Activated naive CD4-positive, alpha-beta T cell (primary cell): ENCODE data around the gene PLXNA4.
"Not testable (repeated sequence)": the region's sequence is repeated elsewhere in the genome, so short reads cannot be mapped to it uniquely, and the experiment has no call there.

Experiments used
- DNase-seq, 4 experiments: peaks; one replicate each; lab custom pipeline; 2025; lab: John Stamatoyannopoulos, UW

The PLXNA4 gene, protein sequence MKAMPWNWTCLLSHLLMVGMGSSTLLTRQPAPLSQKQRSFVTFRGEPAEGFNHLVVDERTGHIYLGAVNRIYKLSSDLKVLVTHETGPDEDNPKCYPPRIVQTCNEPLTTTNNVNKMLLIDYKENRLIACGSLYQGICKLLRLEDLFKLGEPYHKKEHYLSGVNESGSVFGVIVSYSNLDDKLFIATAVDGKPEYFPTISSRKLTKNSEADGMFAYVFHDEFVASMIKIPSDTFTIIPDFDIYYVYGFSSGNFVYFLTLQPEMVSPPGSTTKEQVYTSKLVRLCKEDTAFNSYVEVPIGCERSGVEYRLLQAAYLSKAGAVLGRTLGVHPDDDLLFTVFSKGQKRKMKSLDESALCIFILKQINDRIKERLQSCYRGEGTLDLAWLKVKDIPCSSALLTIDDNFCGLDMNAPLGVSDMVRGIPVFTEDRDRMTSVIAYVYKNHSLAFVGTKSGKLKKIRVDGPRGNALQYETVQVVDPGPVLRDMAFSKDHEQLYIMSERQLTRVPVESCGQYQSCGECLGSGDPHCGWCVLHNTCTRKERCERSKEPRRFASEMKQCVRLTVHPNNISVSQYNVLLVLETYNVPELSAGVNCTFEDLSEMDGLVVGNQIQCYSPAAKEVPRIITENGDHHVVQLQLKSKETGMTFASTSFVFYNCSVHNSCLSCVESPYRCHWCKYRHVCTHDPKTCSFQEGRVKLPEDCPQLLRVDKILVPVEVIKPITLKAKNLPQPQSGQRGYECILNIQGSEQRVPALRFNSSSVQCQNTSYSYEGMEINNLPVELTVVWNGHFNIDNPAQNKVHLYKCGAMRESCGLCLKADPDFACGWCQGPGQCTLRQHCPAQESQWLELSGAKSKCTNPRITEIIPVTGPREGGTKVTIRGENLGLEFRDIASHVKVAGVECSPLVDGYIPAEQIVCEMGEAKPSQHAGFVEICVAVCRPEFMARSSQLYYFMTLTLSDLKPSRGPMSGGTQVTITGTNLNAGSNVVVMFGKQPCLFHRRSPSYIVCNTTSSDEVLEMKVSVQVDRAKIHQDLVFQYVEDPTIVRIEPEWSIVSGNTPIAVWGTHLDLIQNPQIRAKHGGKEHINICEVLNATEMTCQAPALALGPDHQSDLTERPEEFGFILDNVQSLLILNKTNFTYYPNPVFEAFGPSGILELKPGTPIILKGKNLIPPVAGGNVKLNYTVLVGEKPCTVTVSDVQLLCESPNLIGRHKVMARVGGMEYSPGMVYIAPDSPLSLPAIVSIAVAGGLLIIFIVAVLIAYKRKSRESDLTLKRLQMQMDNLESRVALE (N-terminal part only)

DNA sequence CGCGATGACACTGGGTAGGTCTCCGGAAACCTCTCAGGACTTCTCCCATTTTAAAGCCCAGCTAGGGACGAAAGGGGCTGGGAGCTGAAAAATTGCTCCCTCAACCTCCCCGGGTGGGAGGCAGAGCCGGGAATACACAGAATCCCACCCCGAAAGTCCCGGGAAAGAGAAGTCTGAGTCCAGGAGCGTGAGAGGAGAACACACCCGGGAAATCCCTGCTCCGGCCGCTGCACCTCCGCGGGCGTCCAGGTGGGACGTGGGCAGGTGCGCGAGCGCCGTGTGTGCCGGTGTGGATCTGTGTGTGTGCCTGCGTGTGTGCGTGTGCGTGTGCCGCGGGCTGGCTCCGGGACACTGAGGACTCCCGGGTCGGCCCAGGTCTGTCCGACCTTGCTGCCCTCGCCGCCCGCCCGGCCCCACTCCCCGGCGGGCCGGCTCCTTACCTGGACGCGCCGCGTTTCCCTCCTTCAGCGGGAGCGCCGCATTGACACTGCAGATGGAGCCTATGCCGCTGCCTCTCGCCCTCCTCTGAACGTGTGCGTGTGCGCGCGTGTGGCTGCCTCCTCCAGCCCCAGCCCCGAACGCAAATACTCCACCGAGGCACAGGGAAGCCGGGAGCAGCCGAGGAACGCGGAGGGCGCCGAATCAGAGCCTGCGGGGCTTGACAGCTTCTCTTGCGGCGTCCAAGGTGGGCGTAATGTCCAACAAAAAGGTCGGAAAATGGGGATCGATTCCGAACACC, at the start of gene PLXNA4:
Gene PLXNA4 (minus strand): TSS at position 489 of the 739 bp plus-strand sequence. CDS start 67,777 bp downstream, outside the sequence.
- no peak for DNase-seq

DNA sequence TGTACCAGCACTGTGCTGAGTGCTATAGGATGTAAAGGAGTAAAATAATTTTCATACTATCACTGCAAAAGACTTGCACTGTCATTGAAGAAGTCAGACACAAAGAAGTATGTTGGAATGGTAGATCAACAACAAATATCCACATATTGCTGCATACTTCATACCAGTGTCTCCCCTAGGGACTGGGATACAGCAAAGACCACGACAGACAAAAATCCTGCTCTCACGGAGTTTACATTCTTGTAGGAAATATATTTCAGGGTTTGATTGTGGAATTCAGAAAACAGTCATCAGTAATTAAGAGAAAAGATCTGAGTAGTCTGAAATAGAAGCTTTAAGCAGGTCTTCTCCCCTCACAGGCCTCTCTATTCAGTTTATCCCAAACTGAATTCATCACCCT, 49.4 kb upstream of the PLXNA4 start:
- DNase-seq = no peak

DNA sequence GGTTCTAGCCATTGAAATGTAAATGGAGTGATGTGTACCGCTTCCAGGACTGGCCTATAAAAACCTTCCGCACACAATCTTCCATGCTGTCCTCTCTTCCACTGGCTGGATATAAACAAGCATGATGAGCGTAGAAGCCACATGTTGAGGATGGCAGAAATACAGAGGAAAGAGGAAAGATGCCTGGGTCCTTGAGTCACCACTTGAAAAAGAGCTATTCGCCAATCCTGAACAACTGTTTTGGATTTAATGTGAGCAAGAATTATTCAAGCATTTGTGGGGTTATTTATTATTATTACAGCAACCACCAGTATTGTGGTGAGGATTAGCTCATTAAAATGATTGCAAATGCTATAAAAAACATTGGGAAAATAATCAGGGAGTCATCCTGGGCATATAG, 45.8 kb upstream of the PLXNA4 start:
- DNase-seq = no peak

DNA sequence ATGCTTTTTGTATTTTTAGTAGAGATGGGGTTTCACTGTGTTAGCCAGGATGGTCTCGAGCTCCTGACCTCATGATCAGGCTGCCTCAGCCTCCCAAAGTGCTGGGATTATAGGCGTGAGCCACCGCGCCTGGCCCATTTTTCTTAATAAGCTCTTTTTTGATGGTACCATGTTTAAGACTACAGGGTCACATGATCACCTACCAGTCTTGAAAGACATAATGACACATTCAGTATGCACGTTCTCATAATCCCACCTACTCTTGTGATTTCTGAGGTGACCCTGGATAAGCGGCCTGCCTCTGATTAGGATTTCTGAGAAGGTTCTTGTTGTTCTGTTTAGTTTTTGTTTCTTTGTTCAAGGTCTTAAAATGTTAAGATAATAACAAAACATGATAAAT, 43.7 kb upstream of the PLXNA4 start:
- DNase-seq = no peak

DNA sequence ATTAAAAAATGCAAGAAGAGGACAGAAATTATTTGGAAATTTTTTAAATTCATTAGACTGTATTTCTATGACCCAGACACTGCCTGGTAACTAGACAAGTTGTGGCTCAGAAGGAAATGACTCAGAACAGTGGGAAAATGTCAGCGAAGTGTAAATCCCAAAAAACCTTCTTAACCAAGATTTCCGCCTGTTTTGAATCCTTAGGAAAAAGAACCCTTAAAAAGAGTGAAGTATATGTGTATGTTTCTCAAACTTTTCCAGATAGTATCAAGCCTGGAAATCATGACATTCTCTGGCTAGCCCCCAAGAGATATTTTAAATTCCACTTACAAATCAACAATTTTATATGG, 42.7 kb upstream of the PLXNA4 start:
- no peak for DNase-seq

DNA sequence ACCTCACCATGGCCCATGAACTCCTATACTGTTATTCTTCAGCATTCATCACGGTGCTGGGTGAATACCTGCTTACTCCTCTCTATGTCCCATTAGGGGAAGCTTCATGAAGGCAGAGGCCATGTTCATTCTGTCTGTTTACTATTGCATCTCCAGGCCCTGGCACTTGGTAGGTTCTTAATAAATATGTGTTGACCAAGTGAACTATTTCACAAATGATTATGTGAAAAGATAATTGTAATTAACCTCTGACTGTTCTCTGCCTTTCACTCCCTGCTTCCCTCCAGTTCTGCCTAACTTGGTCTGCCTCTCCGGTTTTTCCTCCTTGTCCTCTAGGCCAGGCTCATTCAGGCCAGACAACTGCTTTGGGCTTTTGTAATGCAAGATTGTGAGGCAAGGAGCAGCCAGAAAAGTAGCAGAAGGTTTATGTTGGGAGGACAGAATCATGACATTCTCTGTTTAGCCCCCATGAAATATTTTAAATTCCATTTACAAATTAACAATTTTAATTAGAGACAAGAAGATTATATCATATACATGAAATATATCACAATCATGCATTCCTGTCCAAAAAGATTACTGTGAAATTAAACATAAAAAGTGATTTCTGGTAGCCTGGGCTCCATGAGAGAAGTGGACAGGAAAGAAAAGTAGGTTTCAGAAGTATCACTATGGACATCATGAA, 42.1 kb upstream of the PLXNA4 start:
- DNase-seq = no peak

DNA sequence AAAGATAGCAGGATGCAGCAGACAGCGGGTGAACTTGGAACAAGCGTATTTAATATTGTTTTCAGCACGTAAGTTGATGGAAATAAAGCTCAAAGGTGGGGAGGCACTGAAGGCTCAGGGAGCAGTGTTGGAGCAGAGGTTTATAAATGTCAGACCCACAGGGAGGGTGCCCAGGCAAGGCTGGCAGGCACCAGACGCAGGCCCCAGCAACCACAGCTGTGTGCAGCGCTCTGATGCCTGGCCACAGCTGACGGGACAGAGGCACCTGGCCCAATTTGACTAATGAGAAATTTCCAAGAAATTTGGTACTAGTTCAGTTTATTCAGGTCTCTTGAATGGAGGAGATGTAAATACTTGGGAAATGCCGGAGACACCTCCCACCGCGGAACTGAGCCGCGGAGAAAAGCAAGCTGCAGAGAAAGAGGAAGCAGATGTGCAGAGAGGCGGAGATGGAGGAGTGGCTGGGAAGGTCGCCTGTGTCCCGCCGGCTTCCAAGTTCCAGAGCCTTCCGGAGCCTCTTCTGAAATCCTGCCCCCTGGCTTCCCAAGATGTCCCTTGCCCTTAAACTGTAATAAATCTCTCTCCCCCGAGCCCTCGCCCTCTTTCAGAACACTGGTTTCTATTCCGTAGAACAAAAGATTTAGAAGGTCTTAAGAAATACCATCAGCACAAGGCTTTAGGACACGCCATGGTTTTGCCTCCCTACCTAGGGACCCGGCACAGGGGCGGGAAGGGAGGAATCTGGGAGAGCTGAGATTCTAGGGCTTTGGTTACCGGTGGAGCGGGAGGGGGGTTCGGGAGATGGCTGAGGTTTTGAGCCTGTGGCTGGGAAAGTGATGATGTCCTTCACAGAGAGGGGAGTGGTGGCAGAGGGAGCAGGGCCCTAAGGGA, 38.4 kb upstream of the PLXNA4 start:
- no peak for DNase-seq

DNA sequence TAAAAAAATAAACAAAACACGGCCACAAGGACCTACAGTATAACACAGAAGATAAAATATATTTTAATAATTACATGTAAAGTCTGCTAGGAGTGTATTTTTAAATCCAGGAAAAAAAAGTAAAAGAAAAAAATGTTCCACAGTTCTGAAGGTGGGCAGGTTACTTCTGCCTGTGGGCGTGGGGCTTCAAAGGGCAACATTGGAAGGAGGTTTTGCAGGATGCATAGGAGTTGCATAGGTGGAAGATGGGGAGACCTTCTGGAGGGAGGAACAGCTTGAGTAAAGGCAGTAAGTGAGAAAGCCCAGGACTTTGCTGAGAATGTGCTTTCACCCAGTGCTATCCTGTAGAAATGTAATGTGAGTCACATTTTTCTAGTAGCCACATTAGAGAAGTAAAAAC, 37.5 kb upstream of the PLXNA4 start:
- DNase-seq = no peak

DNA sequence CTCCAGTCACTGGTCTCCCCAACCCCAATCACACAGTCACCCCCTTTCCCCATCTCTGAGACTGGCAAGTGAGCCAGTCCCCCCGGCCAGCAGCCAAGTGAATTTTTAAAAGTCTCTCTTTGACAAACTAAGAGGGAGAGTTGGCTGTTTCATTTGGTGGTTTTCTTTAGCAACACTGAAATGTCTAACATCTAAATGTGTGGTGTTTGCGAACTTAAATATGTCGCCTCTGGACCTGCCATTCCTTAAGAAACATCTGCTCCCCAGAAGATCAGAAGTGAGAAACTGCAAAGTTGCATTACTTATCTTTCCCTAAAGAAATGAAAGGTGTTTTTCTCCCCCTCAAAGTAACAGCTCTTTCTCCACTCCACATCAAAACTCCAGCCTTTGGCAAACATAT, 34.7 kb upstream of the PLXNA4 start:
- DNase-seq = no peak

DNA sequence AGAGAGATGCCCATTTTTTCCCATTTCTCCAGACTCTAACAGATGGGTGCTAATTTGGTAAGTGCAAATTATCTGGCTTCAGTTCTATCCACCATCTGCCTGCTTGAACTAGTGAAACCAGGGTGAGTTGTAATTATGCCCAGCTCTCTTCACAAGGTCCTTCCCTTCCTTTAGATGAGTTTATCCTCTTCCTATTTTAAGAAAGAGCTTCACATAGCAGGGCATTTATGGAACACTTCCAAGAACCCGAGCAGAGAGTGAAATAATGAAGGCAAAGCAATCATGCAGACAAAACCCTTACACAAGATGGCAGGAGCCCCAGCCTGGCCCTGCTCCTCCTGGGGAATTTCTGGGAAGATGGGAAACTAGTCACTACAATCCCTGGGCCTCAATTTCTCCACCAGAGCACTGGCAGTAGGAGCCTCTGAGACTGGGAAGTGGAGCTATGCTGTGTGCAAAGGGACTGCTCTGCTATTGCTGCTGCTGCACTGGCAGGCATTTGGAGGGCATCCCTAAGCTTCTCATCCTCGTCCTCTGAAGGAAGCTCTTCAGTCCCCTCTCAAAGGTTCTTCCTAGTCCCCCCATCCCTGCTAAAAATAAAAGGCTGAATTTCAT, 33.7 kb upstream of the PLXNA4 start:
- no peak for DNase-seq

DNA sequence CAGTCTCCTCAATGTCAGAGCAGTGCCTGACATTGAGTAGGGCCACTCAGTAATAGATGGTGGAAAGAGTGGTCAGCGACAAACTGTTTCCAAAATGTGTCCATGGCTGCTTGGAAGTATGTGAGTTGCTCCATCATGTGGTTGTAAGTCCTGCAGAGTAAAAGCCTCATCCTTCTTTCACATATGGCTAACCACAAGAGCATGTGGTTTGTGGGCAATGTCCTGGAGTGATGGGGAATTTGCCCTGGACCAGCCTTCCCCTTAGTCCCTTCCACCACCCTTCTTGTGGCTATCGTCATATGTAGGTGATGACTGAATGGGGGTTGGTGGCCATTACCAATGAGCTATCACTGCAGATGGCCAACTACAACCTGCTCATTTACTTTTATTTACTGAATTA, 33.0 kb upstream of the PLXNA4 start:
- DNase-seq = no peak

DNA sequence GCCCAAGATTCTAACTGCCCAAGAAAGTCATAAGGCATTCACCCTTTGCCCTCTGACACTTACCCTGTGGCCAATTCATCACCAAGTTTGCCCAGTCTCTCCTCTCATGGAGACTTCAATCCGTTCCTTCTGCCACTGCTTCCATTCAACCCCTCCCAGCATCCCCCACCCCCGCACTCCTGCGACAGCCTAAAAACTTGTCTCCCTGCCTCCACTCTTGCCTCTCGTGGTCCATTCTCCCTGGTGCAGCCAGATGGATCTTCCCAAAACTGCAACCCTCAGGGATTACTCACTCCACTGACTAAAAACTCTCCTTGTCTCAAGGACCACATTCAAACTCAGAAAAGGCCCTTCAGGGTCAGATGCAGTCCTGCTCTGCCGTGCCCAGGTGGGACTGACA, 32.3 kb upstream of the PLXNA4 start:
- DNase-seq = no peak

DNA sequence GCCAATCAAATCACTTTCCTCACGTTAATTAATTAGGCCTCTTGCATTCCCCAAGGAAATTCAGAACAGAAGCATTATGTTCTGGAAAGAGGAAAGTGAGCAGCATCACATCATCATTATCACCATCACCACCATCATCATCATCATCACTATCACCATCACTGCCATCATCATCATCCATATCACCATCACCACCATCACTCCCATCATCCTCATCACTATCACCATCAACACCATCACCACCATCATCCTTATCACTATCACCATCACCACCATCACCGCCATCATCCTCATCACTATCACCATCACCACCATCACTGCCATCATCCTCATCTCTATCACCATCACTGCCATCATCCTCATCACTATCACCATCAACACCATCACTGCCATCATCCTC, 31.4 kb upstream of the PLXNA4 start:
- no peak for DNase-seq

DNA sequence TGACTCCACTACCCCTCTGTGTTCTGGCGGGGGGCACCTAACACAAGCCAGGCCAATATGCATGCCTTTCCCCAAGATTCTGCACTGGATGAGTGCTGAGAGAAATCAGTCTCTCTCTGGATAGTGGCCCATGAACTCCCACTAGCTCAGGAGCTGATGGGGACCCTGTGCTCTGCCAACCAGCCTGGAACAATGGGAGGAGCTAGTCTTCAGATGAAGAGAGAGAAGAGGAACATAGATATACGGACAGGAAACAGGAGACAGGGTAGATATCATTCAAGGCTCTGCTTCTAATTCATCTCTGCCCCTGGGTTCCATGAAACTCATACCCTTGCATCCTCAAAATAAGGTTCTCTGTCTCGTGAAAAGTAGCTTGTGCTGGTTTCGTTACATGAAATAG, 27.9 kb upstream of the PLXNA4 start:
- DNase-seq = no peak

DNA sequence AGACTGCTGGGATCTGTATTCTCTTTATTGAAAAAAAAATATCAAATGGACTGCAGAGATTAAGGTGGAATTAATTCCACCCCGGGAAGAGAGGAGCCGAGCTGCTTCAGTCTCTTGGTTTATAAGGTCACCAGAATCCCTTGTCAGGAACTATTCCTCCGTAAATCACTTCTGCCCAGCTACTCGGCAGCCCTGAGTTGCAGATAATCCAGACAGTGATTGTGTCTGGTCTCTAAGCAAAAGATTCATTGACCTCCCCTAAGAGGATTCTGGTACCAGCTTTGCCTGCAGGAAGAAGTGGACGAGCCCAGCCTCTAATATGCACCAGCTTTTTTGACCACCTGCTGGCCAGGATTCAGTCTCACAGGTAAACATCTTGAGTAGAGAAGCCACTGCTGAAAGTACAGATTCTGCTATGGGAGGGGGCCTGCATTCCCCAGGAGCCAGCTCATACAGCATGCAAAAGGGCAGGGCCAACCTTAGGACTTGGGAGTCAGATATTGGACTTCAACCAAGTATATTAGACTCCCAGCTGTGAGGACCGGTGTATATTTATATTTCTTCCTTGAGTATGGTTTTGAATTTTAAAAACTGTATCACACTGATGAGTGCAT, 27.1 kb upstream of the PLXNA4 start:
- DNase-seq = no peak

DNA sequence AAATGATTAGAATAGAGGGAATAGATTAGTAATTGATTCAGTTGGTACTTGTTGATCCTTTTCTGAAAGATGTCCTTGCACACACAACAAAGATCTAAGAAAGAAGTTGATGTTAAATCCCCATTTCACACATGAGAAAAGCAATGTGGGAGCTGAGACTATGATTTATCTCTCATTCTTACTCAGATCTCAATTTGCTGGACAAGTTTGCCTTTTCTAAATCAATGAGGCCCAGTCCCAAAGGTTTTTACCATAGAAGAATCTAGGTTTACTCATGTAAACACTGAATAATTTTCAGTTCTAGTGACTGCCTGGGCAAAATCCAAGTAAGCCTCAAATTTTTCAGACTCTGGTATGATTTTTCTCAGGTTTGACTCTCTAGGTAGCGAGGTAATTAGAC, 25.5 kb upstream of the PLXNA4 start:
- DNase-seq = no peak

DNA sequence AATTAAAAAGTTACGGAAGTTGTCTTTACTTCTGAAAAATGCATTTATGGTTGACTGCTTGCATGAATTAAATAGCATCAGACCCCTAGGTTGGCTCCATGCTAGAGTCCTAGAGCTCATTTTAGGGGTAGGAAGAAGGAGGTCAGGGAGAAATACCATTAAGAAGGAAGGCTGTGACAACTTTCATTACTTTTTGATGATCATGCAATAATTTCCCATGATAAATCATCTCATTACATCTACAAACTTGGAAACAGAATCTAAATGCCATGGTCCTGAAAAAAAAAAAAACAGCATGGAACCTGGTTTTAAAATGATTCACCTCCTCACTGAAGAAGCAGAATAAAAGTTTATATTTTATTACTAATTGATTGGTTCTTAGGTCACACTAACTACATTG, 20.3 kb upstream of the PLXNA4 start:
- DNase-seq = no peak

DNA sequence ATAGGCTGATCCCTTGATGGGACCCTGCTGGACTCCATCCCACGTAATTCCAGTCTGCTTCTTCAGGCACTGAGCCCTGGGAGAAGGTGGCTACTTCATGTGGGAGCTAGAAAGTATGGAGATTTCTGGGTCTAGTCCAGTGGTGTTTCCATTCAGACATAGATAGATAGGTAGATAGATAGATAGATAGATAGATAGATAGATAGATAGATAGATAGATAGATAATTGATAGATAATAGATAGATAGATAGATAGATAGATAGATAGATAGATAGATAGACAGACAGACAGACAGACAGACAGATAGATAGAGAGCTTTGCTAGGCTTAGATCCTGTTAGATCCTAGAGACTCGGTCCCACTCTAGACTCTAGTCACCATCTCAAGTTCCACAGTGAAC, 18.5 kb upstream of the PLXNA4 start:
- DNase-seq = not testable (repeated sequence)

DNA sequence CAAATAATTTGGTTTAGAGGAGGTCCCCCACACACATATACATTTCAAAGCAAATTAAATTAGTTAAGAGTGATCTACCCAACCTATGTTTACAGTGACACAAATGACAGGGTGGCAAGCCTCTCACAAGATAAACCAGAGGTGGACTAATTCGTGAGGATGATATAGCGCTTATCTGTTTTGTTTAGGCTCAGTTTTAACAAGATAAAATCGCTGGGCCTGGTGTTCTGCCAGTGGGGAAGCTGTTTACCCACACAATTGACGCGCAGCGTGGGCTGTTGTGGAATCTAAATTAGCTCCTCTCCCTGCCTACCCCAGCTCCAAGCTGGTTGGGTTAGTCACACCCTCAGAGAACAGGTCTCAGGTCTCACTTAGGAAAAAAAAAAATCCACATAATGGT, 16.7 kb upstream of the PLXNA4 start:
- no peak for DNase-seq
